Body of pancreas (tissue), 4 donors: ENCODE measurements around the gene UQCC2.

ENCODE experiments used
- POLR2A ChIP-seq, 3 donors: fragments of 450-650 bp; IDR thresholded peaks; one replicate each; pipeline ENCODE4 v1.6.1; 2016; ENCODE audit warnings: antibody characterized with exemption in 3 of 3, mild to moderate bottlenecking in 2 of 3
- TF ChIP-seq, protein P1 (sequence below), 7 experiments: fragments of 450-650 bp in 4 of 7; fragments of 200-600 bp in 3 of 7; sonication (generic) in 3 of 7; IDR thresholded peaks; one replicate each; pipeline ENCODE4 v1.5.1; 2016 to 2019; ENCODE audit warnings: antibody characterized with exemption in 7 of 7

DNA sequence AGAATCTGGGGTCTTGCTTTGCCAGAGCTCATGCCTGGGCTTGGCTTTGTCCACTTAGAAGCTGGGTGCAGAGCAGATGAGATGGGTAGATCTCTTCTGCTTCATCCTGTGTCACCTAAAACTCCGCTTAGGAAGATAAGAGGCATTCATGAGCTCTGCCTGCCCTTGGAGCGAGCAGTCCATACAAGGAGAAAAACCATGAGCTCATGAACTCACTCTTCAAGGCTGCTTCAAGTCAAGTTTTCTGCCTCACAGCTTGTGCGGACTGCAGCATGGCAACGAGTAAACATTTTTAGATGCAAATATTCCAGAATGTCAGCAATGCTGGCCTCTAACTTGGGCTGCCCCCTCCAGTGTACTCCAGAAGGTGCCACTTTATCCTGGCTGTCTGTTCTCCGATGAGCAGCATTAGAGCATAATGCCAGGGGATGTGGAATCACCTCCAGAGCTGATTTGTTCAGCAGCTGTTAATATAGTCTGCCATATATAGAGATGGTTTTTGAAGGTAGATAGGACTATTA lies 10.7 kb upstream of the UQCC2 start:
- TF ChIP-seq, protein P1, sequence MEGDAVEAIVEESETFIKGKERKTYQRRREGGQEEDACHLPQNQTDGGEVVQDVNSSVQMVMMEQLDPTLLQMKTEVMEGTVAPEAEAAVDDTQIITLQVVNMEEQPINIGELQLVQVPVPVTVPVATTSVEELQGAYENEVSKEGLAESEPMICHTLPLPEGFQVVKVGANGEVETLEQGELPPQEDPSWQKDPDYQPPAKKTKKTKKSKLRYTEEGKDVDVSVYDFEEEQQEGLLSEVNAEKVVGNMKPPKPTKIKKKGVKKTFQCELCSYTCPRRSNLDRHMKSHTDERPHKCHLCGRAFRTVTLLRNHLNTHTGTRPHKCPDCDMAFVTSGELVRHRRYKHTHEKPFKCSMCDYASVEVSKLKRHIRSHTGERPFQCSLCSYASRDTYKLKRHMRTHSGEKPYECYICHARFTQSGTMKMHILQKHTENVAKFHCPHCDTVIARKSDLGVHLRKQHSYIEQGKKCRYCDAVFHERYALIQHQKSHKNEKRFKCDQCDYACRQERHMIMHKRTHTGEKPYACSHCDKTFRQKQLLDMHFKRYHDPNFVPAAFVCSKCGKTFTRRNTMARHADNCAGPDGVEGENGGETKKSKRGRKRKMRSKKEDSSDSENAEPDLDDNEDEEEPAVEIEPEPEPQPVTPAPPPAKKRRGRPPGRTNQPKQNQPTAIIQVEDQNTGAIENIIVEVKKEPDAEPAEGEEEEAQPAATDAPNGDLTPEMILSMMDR (IDR thresholded peaks at IDR 0.05) = no peak
- TF ChIP-seq POLR2A (IDR thresholded peaks at IDR 0.05) = no peak
